H9 (cell line): ENCODE data around the gene TCF4. TPM values are rescaled to one million over a fixed set of nuclear protein-coding genes. Genes with fewer than 3 reads are reported as not detected.

ENCODE experiments used
- DNase-seq: peaks from one replicate; pipeline ENCODE4 v3.0.0-alpha.2; 2017
- H2AFZ ChIP-seq: one replicate; pipeline ENCODE4 v1.6.1; 2013; ENCODE audit warnings: mild to moderate bottlenecking, low read length, control low read depth, moderate library complexity
- H2AK5ac ChIP-seq: 2 replicates; pipeline ENCODE4 v1.6.1; 2013; ENCODE audit warnings: low read length, control low read depth, mixed read lengths; ENCODE audit not compliant: insufficient read length
- H2BK120ac ChIP-seq: one replicate; pipeline ENCODE4 v1.6.1; 2013; ENCODE audit warnings: low read depth, mild to moderate bottlenecking, low read length, control low read depth, inconsistent platforms; ENCODE audit not compliant: poor library complexity, severe bottlenecking
- H2BK12ac ChIP-seq: 2 replicates; pipeline ENCODE4 v1.6.1; 2013; ENCODE audit warnings: low read length, control low read depth, mixed read lengths, low read depth; ENCODE audit not compliant: insufficient read length
- H2BK15ac ChIP-seq: 2 replicates; pipeline ENCODE4 v1.6.1; 2013; ENCODE audit warnings: low read depth, low read length, control low read depth
- H2BK20ac ChIP-seq: one replicate; pipeline ENCODE4 v1.6.1; 2013; ENCODE audit warnings: low read depth, mild to moderate bottlenecking, low read length, control low read depth, inconsistent platforms; ENCODE audit not compliant: poor library complexity, severe bottlenecking
- H2BK5ac ChIP-seq: 2 replicates; pipeline ENCODE4 v1.6.1; 2013; ENCODE audit warnings: low read length, control low read depth, mixed read lengths; ENCODE audit not compliant: insufficient read length
- H3K14ac ChIP-seq: 2 replicates; pipeline ENCODE4 v1.6.1; 2013; ENCODE audit warnings: low read length, control low read depth; ENCODE audit not compliant: insufficient read depth
- H3K18ac ChIP-seq: 2 replicates; pipeline ENCODE4 v1.6.1; 2013; ENCODE audit warnings: low read depth, mild to moderate bottlenecking, mixed read lengths, low read length, control low read depth; ENCODE audit not compliant: insufficient read length
- H3K23ac ChIP-seq: 2 replicates; pipeline ENCODE4 v1.6.1; 2013; ENCODE audit warnings: low read length, control low read depth, mixed read lengths, low read depth; ENCODE audit not compliant: insufficient read length
- H3K23me2 ChIP-seq: 2 replicates; pipeline ENCODE4 v1.6.1; 2013; ENCODE audit warnings: low read depth, mild to moderate bottlenecking, mixed read lengths, low read length, control low read depth; ENCODE audit not compliant: insufficient read length, poor library complexity, severe bottlenecking
- H3K27ac ChIP-seq: 2 replicates; pipeline ENCODE4 v1.5.1; 2013; ENCODE audit warnings: low read length, control low read depth, mixed read lengths, low read depth; ENCODE audit not compliant: insufficient read length
- H3K27me3 ChIP-seq: 2 replicates; pipeline ENCODE4 v1.6.1; 2013; ENCODE audit warnings: low read length, control low read depth, inconsistent platforms; ENCODE audit not compliant: insufficient read depth
- H3K4ac ChIP-seq: 2 replicates; pipeline ENCODE4 v1.6.1; 2013; ENCODE audit warnings: low read depth, mild to moderate bottlenecking, control low read depth, inconsistent platforms, low read length, moderate library complexity
- H3K4me1 ChIP-seq: 2 replicates; pipeline ENCODE4 v1.6.1; 2013; ENCODE audit warnings: low read length, control low read depth, inconsistent platforms; ENCODE audit not compliant: insufficient read depth
- H3K4me2 ChIP-seq: 2 replicates; pipeline ENCODE4 v1.6.1; 2013; ENCODE audit warnings: low read length, control low read depth, mixed read lengths; ENCODE audit not compliant: insufficient read length, insufficient read depth
- H3K56ac ChIP-seq: 2 replicates; pipeline ENCODE4 v1.6.1; 2013; ENCODE audit warnings: low read depth, mild to moderate bottlenecking, mixed read lengths, low read length, control low read depth; ENCODE audit not compliant: insufficient read length
- H3K79me1 ChIP-seq: 2 replicates; pipeline ENCODE4 v1.6.1; 2013; ENCODE audit warnings: low read depth, mild to moderate bottlenecking, moderate library complexity, low read length, control low read depth, inconsistent platforms; ENCODE audit not compliant: insufficient read depth, poor library complexity, severe bottlenecking
- H3K79me2 ChIP-seq: 2 replicates; pipeline ENCODE4 v1.6.1; 2013; ENCODE audit warnings: low read length, control low read depth, inconsistent platforms; ENCODE audit not compliant: insufficient read depth
- H3K9ac ChIP-seq: 2 replicates; pipeline ENCODE4 v1.6.1; 2013; ENCODE audit warnings: low read length, control low read depth, mixed read lengths; ENCODE audit not compliant: insufficient read length; ENCODE audit errors: extremely low read depth
- H3K9me3 ChIP-seq: one replicate; pipeline ENCODE4 v1.6.1; 2013; ENCODE audit warnings: low read depth, low read length, inconsistent platforms; ENCODE audit not compliant: control insufficient read depth
- H3T11ph ChIP-seq: one replicate; pipeline ENCODE4 v1.6.1; 2013; ENCODE audit warnings: mild to moderate bottlenecking, low read length, control low read depth, inconsistent platforms
- H4K20me1 ChIP-seq: one replicate; pipeline ENCODE4 v1.6.1; 2013; ENCODE audit not compliant: control insufficient read depth, insufficient read length, insufficient read depth
- H4K5ac ChIP-seq: 2 replicates; pipeline ENCODE4 v1.6.1; 2013; ENCODE audit warnings: low read depth, mild to moderate bottlenecking, mixed read lengths, low read length, control low read depth; ENCODE audit not compliant: insufficient read length
- H4K8ac ChIP-seq: replicated peaks from 2 replicates; pipeline ENCODE4 v1.6.1; 2013; ENCODE audit warnings: low read length, control low read depth, mixed read lengths, low read depth; ENCODE audit not compliant: insufficient read length
- H4K91ac ChIP-seq: 2 replicates; pipeline ENCODE4 v1.6.1; 2013; ENCODE audit warnings: low read depth, mild to moderate bottlenecking, moderate library complexity, mixed read lengths, low read length, control low read depth; ENCODE audit not compliant: insufficient read length
- H3K27ac Mint-ChIP-seq, 3 experiments: 2 replicates in 2 of 3; 3 replicates in 1 of 3; pipeline ENCODE4 v1.8.0; 2020 to 2021; ENCODE audit warnings: mixed read lengths in 3 of 3, mild to moderate bottlenecking in 1 of 3, moderate library complexity in 1 of 3
- H3K27me3 Mint-ChIP-seq: 2 replicates; pipeline ENCODE4 v1.8.0; 2021; ENCODE audit warnings: low read depth, mild to moderate bottlenecking, moderate library complexity, mixed read lengths
- H3K36me3 Mint-ChIP-seq, 3 experiments: 2 replicates in 2 of 3; 3 replicates in 1 of 3; pipeline ENCODE4 v1.8.0; 2020 to 2021; ENCODE audit warnings: low read depth in 3 of 3, mixed read lengths in 3 of 3; ENCODE audit not compliant: insufficient read depth in 1 of 3
- H3K4me1 Mint-ChIP-seq, 2 experiments: 2 replicates each; pipeline ENCODE4 v1.8.0; 2020; ENCODE audit warnings: mixed read lengths in 2 of 2
- H3K4me3 Mint-ChIP-seq, 2 experiments: 2 replicates in 1 of 2; 3 replicates in 1 of 2; pipeline ENCODE4 v1.8.0; 2020 to 2021; ENCODE audit warnings: mild to moderate bottlenecking in 2 of 2, mixed read lengths in 2 of 2, moderate library complexity in 1 of 2
- H3K9me3 Mint-ChIP-seq, 2 experiments: 2 replicates in 1 of 2; 3 replicates in 1 of 2; pipeline ENCODE4 v1.8.0; 2020; ENCODE audit warnings: mild to moderate bottlenecking in 2 of 2, mixed read lengths in 2 of 2, moderate library complexity in 1 of 2
- WGBS: extraction: QIAGEN DNeasy Blood & Tissue Kit; methylation state at CpG from one replicate; pipeline ENCODE4 v1.1.7; 2013; ENCODE audit warnings: missing lambda C conversion rate, low lambda C conversion rate, mixed read lengths; ENCODE audit not compliant: insufficient read length; ENCODE audit errors: extremely low coverage; 5-methylcytosine and 5-hydroxymethylcytosine counted together
- total RNA-seq: library from RNA; stranded (reverse); gene quantifications from 2 replicates; pipeline ENCODE4 v1.2.1, GENCODE V29; 2021
- TF ChIP-seq, protein P1 (sequence below): fragments of 200-600 bp; sonication (generic); conservative IDR thresholded peaks from 3 replicates; pipeline ENCODE4 v1.8.0; 2021; ENCODE audit warnings: antibody characterized with exemption, mild to moderate bottlenecking

TCF4 gene
- total RNA-seq, 1 experiment from 2014 or later: 99.4 TPM

DNA sequence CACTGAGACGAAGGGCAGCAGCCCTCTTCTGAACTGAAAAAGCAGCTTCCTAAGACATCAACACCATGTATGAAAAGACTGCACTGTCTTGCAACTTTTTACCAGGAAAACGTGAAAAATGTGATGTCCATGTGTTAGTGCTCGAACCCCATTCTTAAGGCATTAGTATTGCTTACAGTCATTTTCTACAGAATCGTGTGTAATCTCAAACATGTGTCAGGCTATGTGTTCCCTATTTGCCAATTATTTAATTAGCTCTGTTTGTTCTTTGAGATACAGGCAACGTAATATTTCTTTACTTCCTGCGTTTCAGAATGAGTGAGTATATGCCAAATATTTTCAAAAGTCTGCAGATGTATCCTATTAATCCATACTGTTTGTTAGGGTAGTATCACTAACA is 321.0 kb downstream of the TCF4 start:
- Mint-ChIP-seq H3K4me1 (peaks cover 35 to 37% of the 10 kb centered on the region in 2 experiments), H3K36me3 (peaks cover 24 to 44% (median 40%) of the 10 kb centered on the region in 3 experiments; a peak in 6 of 7 replicates), H3K27me3 (no peaks in the 10 kb centered on the region), H3K9me3 (no peaks in the 10 kb centered on the region), H3K27ac (peak overlapping the region in 1 of 3 experiments; percentile 6; a peak in 1 of 7 replicates), H3K4me3 (no peak overlapping the region)
- H3K4me2 ChIP-seq: no peak overlapping the region
- H3K18ac ChIP-seq: no peak overlapping the region
- no peaks in the 10 kb centered on the region for H3K9me3 ChIP-seq
- H2BK12ac ChIP-seq: no peak overlapping the region
- H4K91ac ChIP-seq: no peak overlapping the region
- no peak overlapping the region for H2BK120ac ChIP-seq
- no peak overlapping the region for H3K14ac ChIP-seq
- H2BK5ac ChIP-seq: no peak overlapping the region
- H3K9ac ChIP-seq: no peak overlapping the region
- no peaks in the 10 kb centered on the region for H3K23me2 ChIP-seq
- TF ChIP-seq, protein P1, sequence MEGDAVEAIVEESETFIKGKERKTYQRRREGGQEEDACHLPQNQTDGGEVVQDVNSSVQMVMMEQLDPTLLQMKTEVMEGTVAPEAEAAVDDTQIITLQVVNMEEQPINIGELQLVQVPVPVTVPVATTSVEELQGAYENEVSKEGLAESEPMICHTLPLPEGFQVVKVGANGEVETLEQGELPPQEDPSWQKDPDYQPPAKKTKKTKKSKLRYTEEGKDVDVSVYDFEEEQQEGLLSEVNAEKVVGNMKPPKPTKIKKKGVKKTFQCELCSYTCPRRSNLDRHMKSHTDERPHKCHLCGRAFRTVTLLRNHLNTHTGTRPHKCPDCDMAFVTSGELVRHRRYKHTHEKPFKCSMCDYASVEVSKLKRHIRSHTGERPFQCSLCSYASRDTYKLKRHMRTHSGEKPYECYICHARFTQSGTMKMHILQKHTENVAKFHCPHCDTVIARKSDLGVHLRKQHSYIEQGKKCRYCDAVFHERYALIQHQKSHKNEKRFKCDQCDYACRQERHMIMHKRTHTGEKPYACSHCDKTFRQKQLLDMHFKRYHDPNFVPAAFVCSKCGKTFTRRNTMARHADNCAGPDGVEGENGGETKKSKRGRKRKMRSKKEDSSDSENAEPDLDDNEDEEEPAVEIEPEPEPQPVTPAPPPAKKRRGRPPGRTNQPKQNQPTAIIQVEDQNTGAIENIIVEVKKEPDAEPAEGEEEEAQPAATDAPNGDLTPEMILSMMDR: no peak
- no peak overlapping the region for H4K8ac ChIP-seq
- peaks cover 4% of the 10 kb centered on the region; the same call in 1 of the 2 replicates for H3K4me1 ChIP-seq
- H3K23ac ChIP-seq: no peak overlapping the region
- no peaks in the 10 kb centered on the region for H4K20me1 ChIP-seq
- H2BK20ac ChIP-seq: no peak overlapping the region
- no peak for DNase-seq
- no peak overlapping the region for H3K56ac ChIP-seq
- WGBS: no CpG with 5 or more reads among the region's 6 CpGs
- no peak overlapping the region for H3T11ph ChIP-seq
- no peaks in the 10 kb centered on the region for H3K27me3 ChIP-seq
- H4K5ac ChIP-seq: no peak overlapping the region
- H3K27ac ChIP-seq: no peak overlapping the region
- H3K79me1 ChIP-seq: no peaks in the 10 kb centered on the region
- H2BK15ac ChIP-seq: no peak overlapping the region
- H2AK5ac ChIP-seq: no peak overlapping the region
- no peak overlapping the region for H3K4ac ChIP-seq
- no peaks in the 10 kb centered on the region for H3K79me2 ChIP-seq
- H2AFZ ChIP-seq: no peak overlapping the region
